Upper lobe of right lung (tissue), 1 donor: ENCODE results near the gene CFAP141. TPM values are rescaled to one million over a fixed set of nuclear protein-coding genes. Genes with fewer than 3 reads are reported as not detected.

Experiments
- ATAC-seq: fragments of 200-7000 bp; cut with Tn5 transposase; one replicate; pipeline ENCODE4 v1.9.1; 2020; ENCODE audit warnings: mild to moderate bottlenecking, moderate library complexity
- DNase-seq: peaks from one replicate; pipeline ENCODE4 v3.0.0-alpha.2; 2020
- H3K27ac ChIP-seq: fragments of 200-600 bp; one replicate; pipeline ENCODE4 v1.8.0; 2022
- H3K27me3 ChIP-seq: fragments of 200-600 bp; one replicate; pipeline ENCODE4 v1.8.0; 2022; ENCODE audit warnings: mild to moderate bottlenecking
- H3K36me3 ChIP-seq: fragments of 200-600 bp; one replicate; pipeline ENCODE4 v1.8.0; 2022
- H3K4me1 ChIP-seq: fragments of 200-600 bp; one replicate; pipeline ENCODE4 v1.8.0; 2022
- H3K4me3 ChIP-seq: fragments of 200-600 bp; one replicate; pipeline ENCODE4 v1.8.0; 2022; ENCODE audit warnings: mild to moderate bottlenecking
- H3K9me3 ChIP-seq: fragments of 200-600 bp; one replicate; pipeline ENCODE4 v1.8.0; 2022
- CTCF ChIP-seq: fragments of 200-600 bp; IDR thresholded peaks from one replicate; pipeline ENCODE4 v1.8.0; 2022; ENCODE audit warnings: antibody characterized with exemption
- intact Hi-C: fragments of 100-400 bp; cut with DNase I; formaldehyde crosslinking; loops from one replicate; pipeline ENCODE4 v1.11.0; 2022
- total RNA-seq: library from RNA; stranded (reverse); fragmentation: NEBNext Ultra II Directional; extraction: Animal tissue kit (Norgen Biotek cat#: 25700); gene quantifications from one replicate; pipeline ENCODE4 v1.2.1, GENCODE V29; 2021
- donor health status: DM: no; HTN: yes; CAD: no; lungs with severe emphysema.

CFAP141 gene
- total RNA-seq, 1 donor from 2014 or later: not detected

- ATAC-seq (no peak), DNase-seq (no peak)
- no peak overlapping the region for H3K27ac ChIP-seq
- TF ChIP-seq CTCF: no peak
- intact Hi-C loops: no loop called here
- peaks cover 39% of the 10 kb centered on the region for H3K36me3 ChIP-seq
- H3K4me1 ChIP-seq: peaks cover 38% of the 10 kb centered on the region
- H3K4me3 ChIP-seq: peak overlapping the region; percentile 78
- no peaks in the 10 kb centered on the region for H3K27me3 ChIP-seq
- no peaks in the 10 kb centered on the region for H3K9me3 ChIP-seq
Measured at GRCh38 chr1:154222918-154223317, 16.8 kb upstream of the CFAP141 start.

GRCh38 chr1:154222518-154222917 lies 16.4 kb upstream of the CFAP141 start:
- no peak overlapping the region for H3K27ac ChIP-seq
- no peak for TF ChIP-seq CTCF
- H3K9me3 ChIP-seq: no peaks in the 10 kb centered on the region
- ATAC-seq (no peak), DNase-seq (no peak)
- intact Hi-C loops: no loop called here
- peak overlapping the region; percentile 78 for H3K4me3 ChIP-seq
- no peaks in the 10 kb centered on the region for H3K27me3 ChIP-seq
- peaks cover 38% of the 10 kb centered on the region for H3K4me1 ChIP-seq
- peaks cover 39% of the 10 kb centered on the region for H3K36me3 ChIP-seq

GRCh38 chr1:154221278-154222001 lies 15.3 kb upstream of the CFAP141 start:
- peaks cover 38% of the 10 kb centered on the region for H3K36me3 ChIP-seq
- no peaks in the 10 kb centered on the region for H3K27me3 ChIP-seq
- no peak for TF ChIP-seq CTCF
- H3K9me3 ChIP-seq: no peaks in the 10 kb centered on the region
- DNase-seq (peak; percentile 85), ATAC-seq (peak; percentile 49)
- intact Hi-C loops: no loop called here
- H3K27ac ChIP-seq: peak overlapping the region; percentile 98
- H3K4me3 ChIP-seq: peak overlapping the region; percentile 78
- H3K4me1 ChIP-seq: peaks cover 38% of the 10 kb centered on the region

- no peak for TF ChIP-seq CTCF
- Histone ChIP-seq H3K27ac (peak overlapping the region; percentile 98), H3K36me3 (peaks cover 35% of the 10 kb centered on the region), H3K9me3 (no peaks in the 10 kb centered on the region), H3K4me1 (peaks cover 38% of the 10 kb centered on the region), H3K4me3 (peak overlapping the region; percentile 78), H3K27me3 (no peaks in the 10 kb centered on the region)
- ATAC-seq (no peak), DNase-seq (no peak)
- intact Hi-C loops: no loop called here
Measured at GRCh38 chr1:154220970-154221277, 14.8 kb upstream of the CFAP141 start.

- peak within 1 kb of the TSS; percentile 78 for H3K4me3 ChIP-seq
- H3K36me3 ChIP-seq: peaks cover 30% of the 10 kb centered on the region
- intact Hi-C loops: no loop called here
- H3K9me3 ChIP-seq: no peaks in the 10 kb centered on the region
- no peak for TF ChIP-seq CTCF
- H3K27me3 ChIP-seq: no peaks in the 10 kb centered on the region
- ATAC-seq (peak; percentile 96), DNase-seq (peak; percentile 100)
- peaks cover 38% of the 10 kb centered on the region for H3K4me1 ChIP-seq
- H3K27ac ChIP-seq: peak within 1 kb of the TSS; percentile 98
Measured at GRCh38 chr1:154220071-154220969, 14.2 kb upstream of the CFAP141 start, which contains the start of gene UBAP2L. UBAP2L (plus strand) TSS chr1:154220955; CDS start chr1:154225124, 4,169 bp downstream.
